Mucosa of rectum (tissue), 2 donors: Measurements from ENCODE around the gene MEGF9.

Experiments used
- H3K27ac ChIP-seq, 2 donors: one replicate each; pipeline ENCODE4 v1.7.0; 2013; ENCODE audit warnings: inconsistent platforms in 2 of 2, low read depth in 2 of 2, low read length in 2 of 2
- H3K27me3 ChIP-seq, 2 donors: one replicate each; pipeline ENCODE4 v1.7.0; 2013; ENCODE audit warnings: low read length in 2 of 2; ENCODE audit not compliant: control insufficient read depth in 2 of 2, insufficient read depth in 2 of 2
- H3K36me3 ChIP-seq, 2 donors: one replicate each; pipeline ENCODE4 v1.7.0; 2013; ENCODE audit warnings: low read length in 2 of 2; ENCODE audit not compliant: control insufficient read depth in 2 of 2, insufficient read depth in 2 of 2
- H3K4me1 ChIP-seq, 2 donors: one replicate each; pipeline ENCODE4 v1.7.0; 2013; ENCODE audit warnings: low read length in 2 of 2, mild to moderate bottlenecking in 1 of 2; ENCODE audit not compliant: control insufficient read depth in 2 of 2, insufficient read depth in 2 of 2
- H3K4me3 ChIP-seq, 2 donors: one replicate each; pipeline ENCODE4 v1.7.0; 2013; ENCODE audit warnings: low read length in 2 of 2
- H3K9ac ChIP-seq, 2 donors: one replicate each; pipeline ENCODE4 v1.7.0; 2013; ENCODE audit warnings: low read length in 2 of 2, low read depth in 1 of 2, mild to moderate bottlenecking in 1 of 2
- H3K9me3 ChIP-seq, 2 donors: one replicate each; pipeline ENCODE4 v1.7.0; 2013; ENCODE audit warnings: low read length in 2 of 2; ENCODE audit not compliant: control insufficient read depth in 2 of 2
- donor health status: healthy.
- donor health status: Normal muscosa, but diverticular disease.

MEGF9 gene

GRCh38 chr9:120707170-120707569 lies 7.1 kb downstream of the MEGF9 start:
- H3K4me1 ChIP-seq, result peaks cover 3 to 13% of the 10 kb centered on the region in 2 donors
- H3K4me3 ChIP-seq, result no peak overlapping the region
- H3K27ac ChIP-seq, result no peak overlapping the region
- H3K27me3 ChIP-seq, result no peaks in the 10 kb centered on the region
- H3K9ac ChIP-seq, result no peak overlapping the region
- no peaks in the 10 kb centered on the region for H3K9me3 ChIP-seq
- H3K36me3 ChIP-seq, result no peaks in the 10 kb centered on the region

DNA sequence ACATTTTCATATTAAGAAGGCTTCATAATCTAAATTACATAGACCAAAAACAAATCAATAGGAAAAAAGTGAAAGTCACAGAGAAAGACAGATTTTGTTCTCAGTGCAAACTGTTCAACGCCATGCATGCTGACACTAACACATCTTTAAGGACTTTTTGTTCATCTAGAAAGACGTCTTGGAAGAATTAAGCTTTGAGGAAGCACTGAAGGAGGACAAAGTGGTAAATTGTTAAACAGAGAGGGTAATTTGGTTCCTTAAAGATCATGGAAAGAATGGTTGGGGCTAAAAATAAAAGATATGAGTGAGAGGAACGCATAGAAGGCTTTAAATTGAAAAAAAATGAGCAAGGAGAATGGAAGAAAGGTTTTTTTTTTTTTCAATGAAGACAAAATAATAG lies 9.1 kb downstream of the MEGF9 start:
- Histone ChIP-seq H3K4me1 (no peaks in the 10 kb centered on the region), H3K9ac (no peak overlapping the region), H3K9me3 (no peaks in the 10 kb centered on the region), H3K27ac (no peak overlapping the region), H3K27me3 (no peaks in the 10 kb centered on the region), H3K36me3 (no peaks in the 10 kb centered on the region), H3K4me3 (no peak overlapping the region)

GRCh38 chr9:120702075-120702474 lies 12.2 kb downstream of the MEGF9 start:
- H3K27me3 ChIP-seq, result no peaks in the 10 kb centered on the region
- H3K27ac ChIP-seq, result no peak overlapping the region
- no peak overlapping the region for H3K9ac ChIP-seq
- no peaks in the 10 kb centered on the region for H3K4me1 ChIP-seq
- no peak overlapping the region for H3K4me3 ChIP-seq
- H3K36me3 ChIP-seq, result no peaks in the 10 kb centered on the region
- H3K9me3 ChIP-seq, result no peaks in the 10 kb centered on the region

GRCh38 chr9:120701248-120701647 lies 13.0 kb downstream of the MEGF9 start:
- Histone ChIP-seq H3K27ac (no peak overlapping the region), H3K4me3 (no peak overlapping the region), H3K9ac (no peak overlapping the region), H3K4me1 (no peaks in the 10 kb centered on the region), H3K27me3 (no peaks in the 10 kb centered on the region), H3K9me3 (no peaks in the 10 kb centered on the region), H3K36me3 (no peaks in the 10 kb centered on the region)

DNA sequence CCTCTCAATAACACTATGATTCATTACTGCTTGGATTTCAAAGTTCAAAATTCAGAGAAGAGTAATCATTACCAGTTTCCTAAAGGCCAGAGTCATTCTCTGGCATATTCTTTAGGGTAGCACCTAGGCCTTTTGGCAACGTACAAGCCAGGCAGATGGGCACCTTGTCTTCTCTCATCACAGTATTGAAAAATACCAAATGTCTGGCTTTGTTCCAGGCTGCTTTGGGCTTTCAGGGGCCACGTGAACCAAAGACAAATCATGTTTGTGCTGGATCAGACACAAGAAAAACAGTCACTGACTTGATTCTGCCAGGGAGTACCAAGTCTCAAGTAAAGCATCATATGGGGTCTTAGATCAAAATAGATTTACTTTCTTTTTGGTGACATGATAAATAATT lies 15.5 kb downstream of the MEGF9 start:
- Histone ChIP-seq H3K36me3 (no peaks in the 10 kb centered on the region), H3K9ac (no peak overlapping the region), H3K4me3 (no peak overlapping the region), H3K4me1 (no peaks in the 10 kb centered on the region), H3K27me3 (no peaks in the 10 kb centered on the region), H3K9me3 (no peaks in the 10 kb centered on the region), H3K27ac (no peak overlapping the region)

DNA sequence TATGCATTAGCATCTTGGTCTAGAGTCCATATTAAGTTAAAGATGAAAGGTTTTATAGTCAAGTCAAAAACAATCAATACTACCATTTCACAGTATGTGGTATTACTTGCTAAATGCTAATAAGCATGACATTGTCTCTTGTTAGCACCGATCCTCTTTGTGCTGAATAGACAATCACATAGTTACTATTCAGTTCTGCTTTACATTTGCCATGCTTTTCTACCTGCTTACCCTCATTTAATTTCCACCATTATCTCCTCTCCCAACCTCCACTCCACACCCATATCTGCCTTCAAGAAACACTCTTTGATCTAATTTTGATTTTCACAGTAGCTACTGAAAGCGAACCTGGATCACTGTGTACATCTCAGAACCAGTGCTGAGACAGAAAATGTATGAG lies 16.8 kb downstream of the MEGF9 start:
- H3K4me1 ChIP-seq, result no peaks in the 10 kb centered on the region
- H3K9ac ChIP-seq, result no peak overlapping the region
- no peak overlapping the region for H3K4me3 ChIP-seq
- no peak overlapping the region for H3K27ac ChIP-seq
- no peaks in the 10 kb centered on the region for H3K27me3 ChIP-seq
- no peaks in the 10 kb centered on the region for H3K9me3 ChIP-seq
- H3K36me3 ChIP-seq, result no peaks in the 10 kb centered on the region

- Histone ChIP-seq H3K36me3 (no peaks in the 10 kb centered on the region), H3K9me3 (no peaks in the 10 kb centered on the region), H3K9ac (no peak overlapping the region), H3K4me1 (no peaks in the 10 kb centered on the region), H3K27me3 (no peaks in the 10 kb centered on the region), H3K4me3 (no peak overlapping the region), H3K27ac (no peak overlapping the region)
These were observed 17.6 kb downstream of the MEGF9 start for GRCh38 chr9:120696551-120697230.

GRCh38 chr9:120694559-120694958 lies 19.7 kb downstream of the MEGF9 start:
- Histone ChIP-seq H3K27ac (no peak overlapping the region), H3K9me3 (no peaks in the 10 kb centered on the region), H3K4me1 (no peaks in the 10 kb centered on the region), H3K4me3 (no peak overlapping the region), H3K27me3 (no peaks in the 10 kb centered on the region), H3K36me3 (no peaks in the 10 kb centered on the region), H3K9ac (no peak overlapping the region)

GRCh38 chr9:120693700-120694008 lies 20.6 kb downstream of the MEGF9 start:
- Histone ChIP-seq H3K9ac (no peak overlapping the region), H3K36me3 (no peaks in the 10 kb centered on the region), H3K4me3 (no peak overlapping the region), H3K27ac (no peak overlapping the region), H3K27me3 (no peaks in the 10 kb centered on the region), H3K4me1 (no peaks in the 10 kb centered on the region), H3K9me3 (no peaks in the 10 kb centered on the region)

- no peak overlapping the region for H3K9ac ChIP-seq
- no peak overlapping the region for H3K4me3 ChIP-seq
- no peaks in the 10 kb centered on the region for H3K9me3 ChIP-seq
- no peaks in the 10 kb centered on the region for H3K36me3 ChIP-seq
- H3K27me3 ChIP-seq, result no peaks in the 10 kb centered on the region
- no peaks in the 10 kb centered on the region for H3K4me1 ChIP-seq
- no peak overlapping the region for H3K27ac ChIP-seq
These were observed 21.2 kb downstream of the MEGF9 start for GRCh38 chr9:120692901-120693699.
